Measurements from ENCODE around the gene VAV3.

The VAV3 gene

GRCh38 chr1:107840725-107841124, 124.3 kb downstream of the VAV3 start:
- no peak for DNase-seq (ENCODE audit: low read depth in 2 of 2)

GRCh38 chr1:107838056-107838455, 126.9 kb downstream of the VAV3 start:
- DNase-seq (ENCODE audit: low read depth in 2 of 2), result no peak

GRCh38 chr1:107835151-107835670, 129.8 kb downstream of the VAV3 start:
- no peak for DNase-seq (ENCODE audit: low read depth in 2 of 2)

- DNase-seq (ENCODE audit: low read depth in 2 of 2), result no peak
Observed at GRCh38 chr1:107833061-107833460, 131.9 kb downstream of the VAV3 start.

GRCh38 chr1:107831921-107832320, 133.1 kb downstream of the VAV3 start:
- DNase-seq (ENCODE audit: low read depth in 2 of 2), result no peak

GRCh38 chr1:107830526-107830925, 134.5 kb downstream of the VAV3 start:
- DNase-seq (ENCODE audit: low read depth in 2 of 2), result no peak

- no peak for DNase-seq (ENCODE audit: low read depth in 2 of 2)
Observed at GRCh38 chr1:107830075-107830474, 134.9 kb downstream of the VAV3 start.

- DNase-seq (ENCODE audit: low read depth in 2 of 2), result no peak
Observed at GRCh38 chr1:107829036-107829770, 135.8 kb downstream of the VAV3 start.

- DNase-seq (ENCODE audit: low read depth in 2 of 2), result no peak
Observed at GRCh38 chr1:107824946-107825345, 140.0 kb downstream of the VAV3 start.

- DNase-seq (ENCODE audit: low read depth in 2 of 2), result no peak
Observed at GRCh38 chr1:107821340-107821739, 143.6 kb downstream of the VAV3 start.

GRCh38 chr1:107820801-107821200, 144.2 kb downstream of the VAV3 start:
- DNase-seq (ENCODE audit: low read depth in 2 of 2), result no peak

- no peak for DNase-seq (ENCODE audit: low read depth in 2 of 2)
Observed at GRCh38 chr1:107817935-107818334, 147.0 kb downstream of the VAV3 start.

- no peak for DNase-seq (ENCODE audit: low read depth in 2 of 2)
Observed at GRCh38 chr1:107817206-107817605, 147.8 kb downstream of the VAV3 start.

GRCh38 chr1:107810291-107810951, 154.6 kb downstream of the VAV3 start:
- no peak for DNase-seq (ENCODE audit: low read depth in 2 of 2)

GRCh38 chr1:107807855-107808254, 157.1 kb downstream of the VAV3 start:
- DNase-seq (ENCODE audit: low read depth in 2 of 2), result no peak

- DNase-seq (ENCODE audit: low read depth in 2 of 2), result no peak
Observed at GRCh38 chr1:107807405-107807804, 157.6 kb downstream of the VAV3 start.

- DNase-seq (ENCODE audit: low read depth in 2 of 2), result no peak
Observed at GRCh38 chr1:107806902-107807301, 158.1 kb downstream of the VAV3 start.

- DNase-seq (ENCODE audit: low read depth in 2 of 2), result no peak
Observed at GRCh38 chr1:107804741-107805140, 160.2 kb downstream of the VAV3 start.

GRCh38 chr1:107804134-107804533, 160.8 kb downstream of the VAV3 start:
- DNase-seq (ENCODE audit: low read depth in 2 of 2), result no peak

- no peak for DNase-seq (ENCODE audit: low read depth in 2 of 2)
Observed at GRCh38 chr1:107803579-107803978, 161.4 kb downstream of the VAV3 start.

- no peak for DNase-seq (ENCODE audit: low read depth in 2 of 2)
Observed at GRCh38 chr1:107802654-107803053, 162.3 kb downstream of the VAV3 start.

- DNase-seq (ENCODE audit: low read depth in 2 of 2), result no peak
Observed at GRCh38 chr1:107795994-107796393, 169.0 kb downstream of the VAV3 start.

- DNase-seq (ENCODE audit: low read depth in 2 of 2), result no peak
Observed at GRCh38 chr1:107795441-107795840, 169.5 kb downstream of the VAV3 start.

All from stimulated activated CD8-positive, alpha-beta memory T cell treated with anti-CD3 and anti-CD28 coated beads, Interleukin-7, amount 100 ng/mL, for 1 hour (primary cell).